A549 (cell line): ENCODE results near the gene MYT1. TPM values are rescaled to one million over a fixed set of nuclear protein-coding genes. Genes with fewer than 3 reads are reported as not detected.

ENCODE experiments used
- ATAC-seq, 2 experiments: fragments of 200-7000 bp in 1 of 2; fragments of >200 bp in 1 of 2; cut with Nextera tagmentation in 1 of 2; cut with Tn5 transposase in 1 of 2; 3 replicates each; pipeline versions ENCODE4 v1.8.0 to v1.9.1; 2018 to 2020; ENCODE audit warnings: mild to moderate bottlenecking in 1 of 2, moderate library complexity in 1 of 2
- CTCF ChIA-PET: fragments of 300-600 bp; sonication (Branson Sonifier 250); formaldehyde crosslinking; extraction: SDS; loops from one replicate; lab custom pipeline; 2021; ENCODE audit warnings: antibody characterized with exemption, inconsistent platforms; lab: Yijun Ruan, JAX
- POLR2A ChIA-PET: fragments of 350-600 bp; formaldehyde crosslinking; extraction: SDS; loops from one replicate; lab custom pipeline; 2021; ENCODE audit warnings: antibody characterized with exemption, inconsistent platforms; lab: Yijun Ruan, JAX
- DNase-seq, 2 experiments: peaks; one replicate each; pipeline versions ENCODE4 v3.0.0 to v3.0.0-alpha.2; 2011 to 2016; ENCODE audit warnings: low read depth in 1 of 2, low spot score in 1 of 2
- FAIRE-seq: peaks from 2 replicates; lab custom pipeline; 2011; peaks lifted over from hg19 to GRCh38; lab: Jason Lieb, UNC
- H3K27ac ChIP-seq, 2 experiments: fragments of >200 bp; sonication (Bioruptor Twin); formaldehyde crosslinking; 3 replicates each; pipeline ENCODE4 v1.5.1; 2016 to 2017
- H3K4me1 ChIP-seq: fragments of >200 bp; sonication (Bioruptor Twin); formaldehyde crosslinking; 3 replicates; pipeline ENCODE4 v1.6.1; 2016
- H3K4me2 ChIP-seq: fragments of >200 bp; sonication (Bioruptor Twin); formaldehyde crosslinking; 3 replicates; pipeline ENCODE4 v1.6.1; 2016
- H3K4me3 ChIP-seq: fragments of >200 bp; sonication (Bioruptor Twin); formaldehyde crosslinking; 3 replicates; pipeline ENCODE4 v1.5.1; 2016
- H3K9me3 ChIP-seq: fragments of >200 bp; sonication (Bioruptor Twin); formaldehyde crosslinking; 3 replicates; pipeline ENCODE4 v1.6.1; 2016
- ATOH8 ChIP-seq: fragments of 250-450 bp; sonication (Bioruptor Pico); IDR thresholded peaks from 2 replicates; pipeline ENCODE4 v1.5.0; 2020; ENCODE audit warnings: low read depth, mild to moderate bottlenecking, moderate library complexity
- BCL3 ChIP-seq: fragments of >200 bp; sonication (Bioruptor Twin); formaldehyde crosslinking; IDR thresholded peaks from 3 replicates; pipeline ENCODE4 v1.6.1; 2016
- CEBPB ChIP-seq, 2 experiments: fragments of >200 bp in 1 of 2; sonication (Bioruptor Twin) in 1 of 2; formaldehyde crosslinking in 1 of 2; IDR thresholded peaks; 2 replicates each; pipeline ENCODE4 v1.6.1; 2012 to 2016
- CTCF ChIP-seq: fragments of >200 bp; sonication (Bioruptor Twin); formaldehyde crosslinking; IDR thresholded peaks from 3 replicates; pipeline ENCODE4 v1.5.1; 2016
- EP300 ChIP-seq, 2 experiments: fragments of >200 bp; sonication (Bioruptor Twin); formaldehyde crosslinking; IDR thresholded peaks; 2 replicates in 1 of 2; 3 replicates in 1 of 2; pipeline ENCODE4 v1.6.1; 2016 to 2017
- ESRRA ChIP-seq: fragments of 150-350 bp; IDR thresholded peaks from 2 replicates; pipeline ENCODE4 v1.6.1; 2014; ENCODE audit warnings: mild to moderate bottlenecking, low read length, borderline replicate concordance
- HEYL ChIP-seq: fragments of 250-450 bp; sonication (Bioruptor Pico); IDR thresholded peaks from 2 replicates; pipeline ENCODE4 v1.8.0; 2021; ENCODE audit warnings: mild to moderate bottlenecking, moderate library complexity
- HOXA7 ChIP-seq: fragments of 250-450 bp; sonication (Bioruptor Pico); IDR thresholded peaks from 2 replicates; pipeline ENCODE4 v1.5.0; 2020; ENCODE audit warnings: mild to moderate bottlenecking, moderate library complexity
- HOXB13 ChIP-seq: fragments of 250-450 bp; sonication (Bioruptor Pico); IDR thresholded peaks from 2 replicates; pipeline ENCODE4 v1.5.0; 2020; ENCODE audit warnings: low read depth, mild to moderate bottlenecking, moderate library complexity
- HOXB5 ChIP-seq: fragments of 250-450 bp; sonication (Bioruptor Pico); IDR thresholded peaks from 2 replicates; pipeline ENCODE4 v1.5.0; 2020; ENCODE audit warnings: mild to moderate bottlenecking, moderate library complexity
- KDM1A ChIP-seq: fragments of 200-600 bp; sonication (generic); IDR thresholded peaks from 2 replicates; pipeline ENCODE4 v1.6.1; 2016; ENCODE audit warnings: low read depth, mild to moderate bottlenecking
- KDM5A ChIP-seq: fragments of 200-600 bp; sonication (generic); IDR thresholded peaks from 2 replicates; pipeline ENCODE4 v1.6.1; 2016; ENCODE audit warnings: antibody characterized with exemption, mild to moderate bottlenecking
- MAFK ChIP-seq: fragments of 450-650 bp; IDR thresholded peaks from 2 replicates; pipeline ENCODE4 v1.6.1; 2014; ENCODE audit not compliant: partially characterized antibody
- MAX ChIP-seq: IDR thresholded peaks from 2 replicates; pipeline ENCODE4 v1.6.1; 2012
- MYC ChIP-seq: IDR thresholded peaks from 2 replicates; pipeline ENCODE4 v1.6.1; 2012; ENCODE audit warnings: mild to moderate bottlenecking, inconsistent platforms, low read length, improper control_type of control experiment, borderline replicate concordance
- NFE2L2 ChIP-seq: fragments of 150-350 bp; conservative IDR thresholded peaks from 2 replicates; pipeline ENCODE4 v1.6.1; 2014; ENCODE audit warnings: low read length
- NPAS2 ChIP-seq: fragments of 250-450 bp; sonication (Bioruptor Pico); IDR thresholded peaks from 2 replicates; pipeline ENCODE4 v1.8.0; 2022; ENCODE audit warnings: mild to moderate bottlenecking, moderate library complexity, borderline replicate concordance
- PBX3 ChIP-seq: IDR thresholded peaks from 2 replicates; pipeline ENCODE4 v1.6.1; 2012
- PHF8 ChIP-seq: fragments of 200-600 bp; sonication (generic); IDR thresholded peaks from 2 replicates; pipeline ENCODE4 v1.6.1; 2016; ENCODE audit warnings: low read depth, mild to moderate bottlenecking, antibody characterized with exemption, moderate library complexity, borderline replicate concordance
- POLR2A ChIP-seq: IDR thresholded peaks from 2 replicates; pipeline ENCODE4 v1.6.1; 2012; ENCODE audit warnings: mild to moderate bottlenecking, low read length
- RAD21 ChIP-seq, 2 experiments: fragments of >200 bp in 1 of 2; sonication (Bioruptor Twin) in 1 of 2; formaldehyde crosslinking in 1 of 2; IDR thresholded peaks in 1 of 2; conservative IDR thresholded peaks in 1 of 2; 2 replicates in 1 of 2; 3 replicates in 1 of 2; pipeline ENCODE4 v1.6.1; 2012 to 2018; ENCODE audit warnings: inconsistent platforms in 1 of 2
- RARB ChIP-seq: fragments of 250-450 bp; sonication (Bioruptor Pico); IDR thresholded peaks from 2 replicates; pipeline ENCODE4 v1.8.0; 2021; ENCODE audit warnings: mild to moderate bottlenecking, moderate library complexity
- RCOR1 ChIP-seq: fragments of 150-350 bp; IDR thresholded peaks from 2 replicates; pipeline ENCODE4 v1.6.1; 2014; ENCODE audit warnings: antibody characterized with exemption, low read length, low read depth
- REST ChIP-seq: fragments of 200-600 bp; sonication (generic); IDR thresholded peaks from 2 replicates; pipeline ENCODE4 v1.6.1; 2016; ENCODE audit warnings: antibody characterized with exemption, mild to moderate bottlenecking, moderate library complexity
- RNF2 ChIP-seq: fragments of 200-600 bp; sonication (generic); IDR thresholded peaks from 2 replicates; pipeline ENCODE4 v1.6.1; 2016; ENCODE audit warnings: low read depth, mild to moderate bottlenecking, antibody characterized with exemption, moderate library complexity, borderline replicate concordance
- TP53 ChIP-seq: fragments of 250-450 bp; sonication (Bioruptor Pico); IDR thresholded peaks from 2 replicates; pipeline ENCODE4 v1.5.0; 2021; ENCODE audit warnings: mild to moderate bottlenecking, moderate library complexity
- ZFP36 ChIP-seq: fragments of 450-650 bp; IDR thresholded peaks from 2 replicates; pipeline ENCODE4 v1.6.1; 2014; ENCODE audit warnings: borderline replicate concordance; ENCODE audit not compliant: partially characterized antibody
- ZNF302 ChIP-seq: fragments of 250-450 bp; sonication (Bioruptor Pico); IDR thresholded peaks from 2 replicates; pipeline ENCODE4 v1.9.0; 2021; ENCODE audit warnings: inconsistent platforms, mild to moderate bottlenecking, moderate library complexity
- ZSCAN20 ChIP-seq: fragments of 250-450 bp; sonication (Bioruptor Pico); IDR thresholded peaks from 2 replicates; pipeline ENCODE4 v1.8.0; 2022; ENCODE audit warnings: mild to moderate bottlenecking, moderate library complexity
- WGBS: methylation state at CpG from one replicate; pipeline ENCODE4 v1.1.6; 2017; ENCODE audit errors: missing lambda C conversion rate; 5-methylcytosine and 5-hydroxymethylcytosine counted together
- polyA plus RNA-seq, 4 experiments: library from polyadenylated mRNA; depleted of rRNA in 3 of 4; stranded (reverse); fragments of >200 nt; fragmentation: RNase III in 1 of 4; extraction: RNeasy Plus Mini Kit Qiagen cat#74134 plus additional on column Dnase treatment in 1 of 4; gene quantifications; 2 replicates in 3 of 4; 3 replicates in 1 of 4; pipeline ENCODE4 v1.2.3, GENCODE V29; 2011 to 2017

Gene MYT1
- polyA plus RNA-seq, 2 of the 4 experiments (the other 2 are of a cell fraction): 0.21 to 0.22 TPM

GRCh38 chr20:64173116-64173515 lies 8.9 kb downstream of the MYT1 start:
- WGBS: 27% methylated on average over 3 of the region's 4 CpGs
- POLR2A ChIA-PET: no interaction called here

GRCh38 chr20:64176551-64176950 lies 12.3 kb downstream of the MYT1 start:
- no peak for ATAC-seq
- ChIA-PET POLR2A (no interaction called here), CTCF (no interaction called here)
- no peak overlapping the region for H3K27ac ChIP-seq
- H3K4me3 ChIP-seq: no peak overlapping the region
- no peaks in the 10 kb centered on the region for H3K4me1 ChIP-seq
- H3K4me2 ChIP-seq: no peak overlapping the region
- TF ChIP-seq MYC: no peak
- TF ChIP-seq ATOH8 (CRISPR knock-in tag): no peak
- no peak for TF ChIP-seq RARB (CRISPR knock-in tag)
- no peak for TF ChIP-seq MAFK
- no peak for TF ChIP-seq MAX
- TF ChIP-seq NPAS2: no peak
- no peak for TF ChIP-seq KDM5A
- no peak for TF ChIP-seq ZSCAN20
- TF ChIP-seq PBX3: no peak
- no peak for TF ChIP-seq REST
- no peak for TF ChIP-seq HOXA7 (CRISPR knock-in tag)
- TF ChIP-seq ZNF302 (CRISPR knock-in tag): no peak
- no peak for TF ChIP-seq NFE2L2
- TF ChIP-seq POLR2A: no peak
- TF ChIP-seq TP53: no peak
- H3K9me3 ChIP-seq: no peaks in the 10 kb centered on the region
- WGBS: 13% methylated on average over 9 of the region's 11 CpGs
- no peak for FAIRE-seq
- no peak for DNase-seq

More at GRCh38 chr20:64173116-64173515, 8.9 kb downstream of the MYT1 start:
- FAIRE-seq (no peak), DNase-seq (no peak), ATAC-seq (no peak; a peak in 1 of 6 replicates)
- TF ChIP-seq ZFP36 (no peak), EP300 (IDR thresholded peaks at IDR 0.05) (no peak), RAD21 (conservative IDR thresholded peaks at IDR 0.05 in 1 of 2, IDR thresholded peaks at IDR 0.05 in 1 of 2) (no peak), KDM1A (no peak), HEYL (CRISPR knock-in tag) (no peak), HOXB5 (no peak), RARB (CRISPR knock-in tag) (no peak), ESRRA (no peak), BCL3 (no peak), ZSCAN20 (no peak), PHF8 (no peak), CEBPB (IDR thresholded peaks at IDR 0.05) (no peak), RNF2 (no peak), CTCF (no peak), HOXB13 (CRISPR knock-in tag) (no peak), ZNF302 (CRISPR knock-in tag) (no peak), RCOR1 (no peak), NPAS2 (no peak)
- CTCF ChIA-PET: no interaction called here
- Histone ChIP-seq H3K9me3 (no peaks in the 10 kb centered on the region), H3K27ac (no peak overlapping the region), H3K4me2 (no peak overlapping the region), H3K4me1 (no peaks in the 10 kb centered on the region), H3K4me3 (no peak overlapping the region)
